ENCODE data around the gene STAT5A. TPM values are rescaled to one million over a fixed set of nuclear protein-coding genes. Genes with fewer than 3 reads are reported as not detected.

STAT5A gene
- total and polyA plus RNA-seq, 9 of the 15 experiments (the other 6 are each of a cell fraction or from before 2014, with no cell fraction given), result 79.9 to 415 (median 196) TPM

DNA sequence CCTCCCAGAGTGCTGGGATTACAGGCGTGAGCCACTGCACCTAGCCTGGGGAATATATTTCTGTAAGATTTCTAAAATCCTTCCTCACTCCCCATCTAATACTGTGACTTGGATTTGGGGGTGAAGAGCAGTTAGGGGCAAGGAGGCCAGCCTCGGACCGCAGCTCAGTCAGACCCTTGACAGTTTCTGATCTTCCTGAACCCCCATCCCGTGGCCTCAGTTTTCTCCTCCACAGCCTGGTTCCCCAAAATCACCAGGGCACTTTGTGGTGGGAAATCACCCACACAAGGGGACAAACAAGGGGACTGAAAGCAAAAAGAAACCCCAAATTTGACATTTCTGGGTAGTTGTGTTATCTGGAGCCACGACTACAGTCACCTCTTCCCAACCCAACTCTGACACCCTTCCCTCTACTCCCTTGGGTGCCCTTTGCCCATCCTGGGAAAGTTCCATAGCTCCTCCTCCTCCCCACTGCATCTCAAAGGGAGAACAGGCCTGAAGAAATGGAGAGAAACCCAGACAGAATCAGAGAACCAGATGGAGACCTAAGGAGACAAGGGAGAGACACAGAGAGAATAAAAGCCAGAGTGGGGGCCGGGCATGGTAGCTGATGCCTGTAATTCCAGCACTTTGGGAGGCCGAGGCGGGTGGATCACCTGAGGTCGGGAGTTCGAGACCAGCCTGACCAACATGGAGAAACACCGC, 2.8 kb upstream of the STAT5A start:
- DNase-seq (ENCODE audit: extremely low read depth in 1 of 4, low spot score in 3 of 4) (no peak), ATAC-seq (no peak), FAIRE-seq (no peak)
- H3K27me3 ChIP-seq (ENCODE audit: control insufficient read depth in 2 of 2, insufficient read depth in 2 of 2, low read length in 2 of 2), result no peaks in the 10 kb centered on the region
- H3K4me3 ChIP-seq, result peak overlapping the region; percentile 88
- H3K27ac ChIP-seq (ENCODE audit: extremely low read depth, low read depth, low read length), result peak overlapping the region; percentile 43
- H3K9me1 ChIP-seq (ENCODE audit: control insufficient read depth, insufficient read depth, low read length), result no peaks in the 10 kb centered on the region
- H3K36me3 ChIP-seq (ENCODE audit: control insufficient read depth, insufficient read depth, low read length), result peaks cover 43% of the 10 kb centered on the region
- POLR2A ChIA-PET, result interaction anchor here (1.2 to 2.9 kb wide), 3 partner anchors 8 to 15 kb away, joined by 3 to 15 read pairs (median 11); no protein-coding TSS in a partner anchor
- intact Hi-C loops (cut with micrococcal nuclease) (loop anchor here (2.0 kb wide), 1 partner anchor 27 kb away; no protein-coding TSS in a partner anchor), in situ Hi-C loops (cut with MboI) (no loop called here)
- CTCF ChIA-PET (ENCODE audit: low intra/inter-chr PET ratio), result no interaction called here
- peaks cover 47 to 64% of the 10 kb centered on the region in 2 experiments for H3K4me1 ChIP-seq (replicated peaks in 1 of 2; ENCODE audit: control insufficient read depth in 2 of 2, insufficient read depth in 2 of 2, low read length in 2 of 2)
- TF ChIP-seq GATA2 (CRISPR knock-in tag; IDR thresholded peaks at IDR 0.05) (no peak), L3MBTL2 (IDR thresholded peaks at IDR 0.05) (no peak), ZNF431 (CRISPR knock-in tag; IDR thresholded peaks at IDR 0.05) (no peak), ZNF785 (CRISPR knock-in tag; IDR thresholded peaks at IDR 0.05) (no peak), BRF2 (IDR thresholded peaks at IDR 0.05; ENCODE audit: borderline replicate concordance, insufficient read depth, insufficient read length) (no peak), ZBTB1 (CRISPR knock-in tag; IDR thresholded peaks at IDR 0.05; ENCODE audit: borderline replicate concordance, low read depth) (no peak), SMARCB1 (IDR thresholded peaks at IDR 0.05; ENCODE audit: insufficient read length, low read depth) (no peak), PHB (CRISPR knock-in tag; IDR thresholded peaks at IDR 0.05) (no peak), SLC30A9 (CRISPR knock-in tag; IDR thresholded peaks at IDR 0.05) (no peak), ZNF146 (CRISPR knock-in tag; IDR thresholded peaks at IDR 0.05; ENCODE audit: unreplicated experiment) (no peak), ZNF224 (CRISPR knock-in tag; IDR thresholded peaks at IDR 0.05) (no peak), HMGXB4 (CRISPR knock-in tag; IDR thresholded peaks at IDR 0.05) (no peak), PHF21A (IDR thresholded peaks at IDR 0.05; ENCODE audit: borderline replicate concordance, low read depth) (no peak), KHSRP (IDR thresholded peaks at IDR 0.05) (no peak), ZNF175 (CRISPR knock-in tag; IDR thresholded peaks at IDR 0.05; ENCODE audit: low read depth) (no peak)
- TF ChIP-seq, protein P1, sequence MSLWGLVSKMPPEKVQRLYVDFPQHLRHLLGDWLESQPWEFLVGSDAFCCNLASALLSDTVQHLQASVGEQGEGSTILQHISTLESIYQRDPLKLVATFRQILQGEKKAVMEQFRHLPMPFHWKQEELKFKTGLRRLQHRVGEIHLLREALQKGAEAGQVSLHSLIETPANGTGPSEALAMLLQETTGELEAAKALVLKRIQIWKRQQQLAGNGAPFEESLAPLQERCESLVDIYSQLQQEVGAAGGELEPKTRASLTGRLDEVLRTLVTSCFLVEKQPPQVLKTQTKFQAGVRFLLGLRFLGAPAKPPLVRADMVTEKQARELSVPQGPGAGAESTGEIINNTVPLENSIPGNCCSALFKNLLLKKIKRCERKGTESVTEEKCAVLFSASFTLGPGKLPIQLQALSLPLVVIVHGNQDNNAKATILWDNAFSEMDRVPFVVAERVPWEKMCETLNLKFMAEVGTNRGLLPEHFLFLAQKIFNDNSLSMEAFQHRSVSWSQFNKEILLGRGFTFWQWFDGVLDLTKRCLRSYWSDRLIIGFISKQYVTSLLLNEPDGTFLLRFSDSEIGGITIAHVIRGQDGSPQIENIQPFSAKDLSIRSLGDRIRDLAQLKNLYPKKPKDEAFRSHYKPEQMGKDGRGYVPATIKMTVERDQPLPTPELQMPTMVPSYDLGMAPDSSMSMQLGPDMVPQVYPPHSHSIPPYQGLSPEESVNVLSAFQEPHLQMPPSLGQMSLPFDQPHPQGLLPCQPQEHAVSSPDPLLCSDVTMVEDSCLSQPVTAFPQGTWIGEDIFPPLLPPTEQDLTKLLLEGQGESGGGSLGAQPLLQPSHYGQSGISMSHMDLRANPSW (CRISPR knock-in tag; IDR thresholded peaks at IDR 0.05), result no peak
- 27% methylated on average over 11 of the region's 11 CpGs for WGBS (ENCODE audit: insufficient coverage, low coverage, missing lambda C conversion rate)
- H3K4me2 ChIP-seq (ENCODE audit: insufficient read depth, low read length), result peak overlapping the region; percentile 88
- no peaks in the 10 kb centered on the region for H3K9me3 ChIP-seq (replicated peaks; ENCODE audit: control insufficient read depth, insufficient read depth, low read depth, low read length)
- H3K79me2 ChIP-seq (ENCODE audit: control insufficient read depth, insufficient read depth, low read length), result peaks cover 92% of the 10 kb centered on the region
- H2AFZ ChIP-seq (ENCODE audit: low read depth, low read length), result no peak overlapping the region
- peak overlapping the region; percentile 83 to 87 for H3K9ac ChIP-seq (ENCODE audit: insufficient read depth in 1 of 2, low read depth in 2 of 2, low read length in 2 of 2)
- H4K20me1 ChIP-seq (replicated peaks; ENCODE audit: control insufficient read depth, insufficient read depth, low read length), result no peaks in the 10 kb centered on the region
- BruUV-seq (replicated peaks), result no TSS peak

Data from K562 (cell line).